ENCODE results near the gene PRKCA. TPM values are rescaled to one million over a fixed set of nuclear protein-coding genes. Genes with fewer than 3 reads are reported as not detected.

The PRKCA gene
- total RNA-seq, 4 donors from 2014 or later: 9.6 to 15.5 (median 11.1) TPM

DNA sequence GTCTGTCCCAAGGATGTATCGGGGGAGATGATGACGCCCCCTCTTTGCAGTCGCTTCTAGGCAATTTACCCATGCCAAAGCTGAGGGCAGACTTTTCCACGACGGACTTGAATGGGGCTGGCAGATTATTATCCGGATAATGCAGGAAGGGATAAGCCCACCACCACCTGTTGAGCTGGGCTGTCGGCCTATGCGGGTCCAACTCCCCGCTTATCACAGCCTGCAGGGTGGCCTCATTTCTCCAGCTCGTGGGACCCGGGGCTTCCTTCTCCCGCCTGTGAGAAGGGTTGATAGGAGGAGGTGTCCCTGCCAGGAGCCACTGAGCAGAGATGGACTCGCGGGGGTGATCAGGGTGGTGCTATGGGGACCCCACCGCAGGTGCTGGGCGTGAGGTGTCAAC lies 533.1 kb downstream of the PRKCA start:
- TF ChIP-seq POLR2A (IDR thresholded peaks at IDR 0.05): no peak
- TF ChIP-seq, protein P1, sequence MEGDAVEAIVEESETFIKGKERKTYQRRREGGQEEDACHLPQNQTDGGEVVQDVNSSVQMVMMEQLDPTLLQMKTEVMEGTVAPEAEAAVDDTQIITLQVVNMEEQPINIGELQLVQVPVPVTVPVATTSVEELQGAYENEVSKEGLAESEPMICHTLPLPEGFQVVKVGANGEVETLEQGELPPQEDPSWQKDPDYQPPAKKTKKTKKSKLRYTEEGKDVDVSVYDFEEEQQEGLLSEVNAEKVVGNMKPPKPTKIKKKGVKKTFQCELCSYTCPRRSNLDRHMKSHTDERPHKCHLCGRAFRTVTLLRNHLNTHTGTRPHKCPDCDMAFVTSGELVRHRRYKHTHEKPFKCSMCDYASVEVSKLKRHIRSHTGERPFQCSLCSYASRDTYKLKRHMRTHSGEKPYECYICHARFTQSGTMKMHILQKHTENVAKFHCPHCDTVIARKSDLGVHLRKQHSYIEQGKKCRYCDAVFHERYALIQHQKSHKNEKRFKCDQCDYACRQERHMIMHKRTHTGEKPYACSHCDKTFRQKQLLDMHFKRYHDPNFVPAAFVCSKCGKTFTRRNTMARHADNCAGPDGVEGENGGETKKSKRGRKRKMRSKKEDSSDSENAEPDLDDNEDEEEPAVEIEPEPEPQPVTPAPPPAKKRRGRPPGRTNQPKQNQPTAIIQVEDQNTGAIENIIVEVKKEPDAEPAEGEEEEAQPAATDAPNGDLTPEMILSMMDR (IDR thresholded peaks at IDR 0.05): no peak
- intact Hi-C loops (cut with DNase I; ENCODE audit: low total_unique reads): no loop called here
- no peak overlapping the region for H3K4me3 ChIP-seq (ENCODE audit: low read depth, poor library complexity, severe bottlenecking)
- peak in 1 of 2 donors; percentile 52 for DNase-seq (ENCODE audit: low spot score in 2 of 2)
- WGBS, 2 donors: 50 to 66% methylated on average over 16 of the region's 16 CpGs

DNA sequence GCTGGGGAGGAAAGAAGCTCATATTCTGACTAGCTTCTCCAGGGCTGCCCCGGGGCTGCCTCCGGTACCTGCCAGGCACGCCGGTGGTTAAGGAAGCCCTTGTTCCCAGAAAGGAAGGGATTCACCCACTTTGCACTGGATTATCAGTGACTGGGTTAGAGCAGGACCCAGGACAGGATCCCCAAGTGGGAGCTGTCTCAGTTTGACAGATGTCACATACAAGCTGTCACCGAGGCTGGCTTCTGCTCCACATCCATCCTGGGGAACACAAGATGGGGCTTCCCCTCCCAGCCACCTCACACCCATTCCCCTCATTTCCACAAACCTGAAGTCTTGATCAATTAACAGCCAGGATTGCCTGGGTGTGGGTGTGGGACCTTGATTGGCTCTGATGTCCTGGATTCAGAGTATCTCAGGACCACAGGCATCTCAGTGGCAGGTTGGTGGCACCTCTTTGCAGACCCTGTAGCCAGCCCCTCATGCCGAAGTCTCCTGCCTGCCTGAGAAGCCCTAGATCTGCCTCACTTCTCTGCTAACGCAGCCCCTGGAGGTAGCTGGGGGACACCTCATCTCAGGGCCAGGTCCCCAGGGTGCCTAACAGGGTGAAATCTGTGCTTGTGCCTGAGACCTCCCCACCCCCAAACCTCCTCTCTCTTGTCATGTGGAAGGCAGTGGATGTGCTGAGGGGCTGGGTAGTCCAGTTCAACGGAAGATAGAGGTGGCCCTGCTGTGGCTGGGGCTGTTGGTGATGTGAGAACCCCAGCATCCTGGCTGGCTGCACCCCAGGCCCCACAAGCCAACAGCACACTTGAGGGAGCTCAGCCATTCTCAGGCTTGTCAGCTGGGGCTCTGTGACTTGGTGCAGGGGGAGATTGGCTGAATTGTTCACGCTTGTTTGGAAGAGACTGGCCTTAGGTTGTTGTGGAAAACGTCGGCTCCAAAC lies 533.9 kb downstream of the PRKCA start:
- H3K4me3 ChIP-seq (ENCODE audit: low read depth, poor library complexity, severe bottlenecking): no peak overlapping the region
- no peak for TF ChIP-seq POLR2A (IDR thresholded peaks at IDR 0.05)
- WGBS, 2 donors: 76 to 82% methylated on average over 10 to 11 of the region's 11 CpGs
- peak in 1 of 2 donors; percentile 60 for DNase-seq (ENCODE audit: low spot score in 2 of 2)
- intact Hi-C loops (cut with DNase I; ENCODE audit: low total_unique reads): no loop called here

DNA sequence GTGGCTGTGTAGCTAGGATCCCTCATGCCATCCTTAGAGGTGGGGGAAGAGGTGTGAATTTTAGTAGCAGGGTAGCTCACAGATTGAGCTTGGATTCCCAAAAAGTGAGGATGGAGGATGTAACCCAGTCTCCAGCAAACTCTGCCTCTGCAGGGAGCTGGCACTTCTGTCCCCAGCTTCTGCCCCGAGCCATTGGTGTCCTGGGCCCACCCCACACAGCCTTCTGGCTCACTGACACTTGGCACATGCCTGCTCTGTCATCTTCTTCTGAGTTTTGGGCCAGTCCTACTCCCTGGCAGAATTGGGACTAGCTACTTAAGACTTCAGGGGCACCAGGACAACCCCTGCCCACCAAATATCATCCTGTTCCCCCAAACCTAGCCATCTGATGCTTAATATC lies 534.8 kb downstream of the PRKCA start:
- WGBS, 2 donors: 71 to 80% methylated on average over 1 of the region's 1 CpG
- no peak overlapping the region for H3K4me3 ChIP-seq (ENCODE audit: low read depth, poor library complexity, severe bottlenecking)
- no peak for DNase-seq (ENCODE audit: low spot score in 2 of 2)
- intact Hi-C loops (cut with DNase I; ENCODE audit: low total_unique reads): no loop called here
- no peak for TF ChIP-seq POLR2A (IDR thresholded peaks at IDR 0.05)
- TF ChIP-seq, protein P1 (IDR thresholded peaks at IDR 0.05): no peak

DNA sequence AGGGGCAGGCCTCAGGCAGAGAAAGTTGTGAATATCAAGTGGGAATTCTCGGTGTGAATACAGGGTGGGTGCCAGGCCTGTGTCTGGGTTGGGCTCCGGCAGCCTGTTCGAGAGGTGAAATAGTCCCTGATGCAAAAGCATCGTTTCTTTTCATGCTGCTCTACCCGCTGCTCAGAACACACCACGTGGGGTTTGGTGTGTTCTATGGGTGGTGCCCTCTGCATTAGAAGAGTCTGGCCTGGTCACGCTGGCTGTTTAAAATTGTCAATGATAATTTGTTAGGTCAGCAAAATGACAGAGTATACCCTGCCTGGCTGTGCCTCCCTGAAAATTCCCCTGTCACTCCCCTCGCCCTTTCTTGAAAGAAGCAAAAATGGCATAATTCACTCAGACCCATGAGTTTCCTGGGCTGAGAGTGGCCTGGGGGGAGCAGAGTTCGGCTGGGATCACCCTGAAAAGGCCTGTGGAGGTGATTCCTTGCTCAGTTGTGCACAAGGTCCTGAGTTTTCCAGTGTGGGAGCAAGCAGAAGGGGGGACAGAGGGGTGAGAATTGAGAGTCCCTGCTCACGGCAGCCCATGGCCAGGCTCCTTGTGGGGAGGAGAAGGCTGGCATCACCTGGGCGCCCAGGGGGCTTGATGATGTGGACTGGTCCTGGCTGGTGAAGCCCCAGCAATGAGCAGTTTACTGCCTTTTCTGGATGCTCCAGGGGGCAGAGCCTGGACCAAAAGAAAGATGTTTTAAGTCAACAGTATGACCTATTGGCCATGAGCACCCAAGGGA lies 535.7 kb downstream of the PRKCA start:
- 67 to 68% methylated on average over 11 of the region's 11 CpGs for WGBS, 2 donors
- TF ChIP-seq, protein P1 (IDR thresholded peaks at IDR 0.05): no peak
- no peak for TF ChIP-seq POLR2A (IDR thresholded peaks at IDR 0.05)
- DNase-seq (ENCODE audit: low spot score in 2 of 2): peak in 1 of 2 donors; percentile 70
- intact Hi-C loops (cut with DNase I; ENCODE audit: low total_unique reads): no loop called here
- H3K4me3 ChIP-seq (ENCODE audit: low read depth, poor library complexity, severe bottlenecking): no peak overlapping the region

DNA sequence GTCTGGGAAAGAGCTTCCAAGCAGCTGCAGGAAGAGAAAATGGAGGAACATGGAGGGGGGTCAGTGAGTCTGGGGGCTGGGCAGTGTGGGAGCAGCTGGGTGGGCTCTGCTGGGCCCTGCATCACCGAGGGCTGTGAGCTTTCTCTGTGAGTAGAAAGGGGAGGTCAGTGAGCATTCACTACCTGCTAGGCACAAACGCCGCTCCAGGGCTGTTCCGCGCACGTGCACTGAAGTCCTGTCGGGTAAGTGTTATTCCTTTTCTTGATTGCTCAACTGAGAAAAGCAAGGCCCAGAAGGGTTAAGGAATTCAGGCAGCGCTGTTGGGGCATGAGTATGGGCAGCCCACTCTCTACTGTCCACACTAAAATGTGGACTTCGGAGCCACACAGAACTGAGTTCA lies 537.2 kb downstream of the PRKCA start:
- WGBS, 2 donors: 82 to 86% methylated on average over 9 of the region's 9 CpGs
- DNase-seq (ENCODE audit: low spot score in 2 of 2): peak in 1 of 2 donors; percentile 70
- no peak for TF ChIP-seq POLR2A (IDR thresholded peaks at IDR 0.05)
- TF ChIP-seq, protein P1 (IDR thresholded peaks at IDR 0.05): no peak
- intact Hi-C loops (cut with DNase I; ENCODE audit: low total_unique reads): no loop called here
- no peak overlapping the region for H3K4me3 ChIP-seq (ENCODE audit: low read depth, poor library complexity, severe bottlenecking)

DNA sequence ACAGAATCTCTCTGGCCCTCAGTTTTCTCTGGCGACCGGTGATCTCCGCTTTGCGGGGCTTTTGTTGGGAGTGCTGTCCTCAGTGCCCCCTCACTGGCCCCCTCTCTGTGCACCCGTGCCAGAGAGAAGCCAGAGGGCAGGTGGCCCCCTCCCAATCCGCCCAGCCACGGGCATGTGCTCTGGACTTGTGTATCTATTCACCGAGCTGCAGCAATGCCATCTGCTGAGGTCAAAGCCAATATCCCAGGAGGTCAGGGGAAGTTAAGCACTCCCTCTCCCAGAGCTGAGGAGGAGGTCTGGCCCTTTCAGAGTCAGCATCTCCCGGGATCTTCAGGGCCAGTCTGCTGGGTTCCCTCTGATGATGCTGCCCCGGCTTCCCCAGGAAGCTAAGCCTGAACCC lies 537.6 kb downstream of the PRKCA start:
- H3K4me3 ChIP-seq (ENCODE audit: low read depth, poor library complexity, severe bottlenecking): no peak overlapping the region
- DNase-seq (ENCODE audit: low spot score in 2 of 2): peak in 1 of 2 donors; percentile 53
- no peak for TF ChIP-seq POLR2A (IDR thresholded peaks at IDR 0.05)
- TF ChIP-seq, protein P1 (IDR thresholded peaks at IDR 0.05): no peak
- WGBS, 2 donors: 72 to 75% methylated on average over 10 of the region's 10 CpGs
- intact Hi-C loops (cut with DNase I; ENCODE audit: low total_unique reads): no loop called here
